Measurements from ENCODE around the gene RNF144B.
A peak's percentile ranks its signal among the peaks of the same experiment; 100 is the strongest.
"Not testable (repeated sequence)": the region's sequence is repeated elsewhere in the genome, so short reads cannot be mapped to it uniquely, and the experiment has no call there.

The RNF144B gene

DNA sequence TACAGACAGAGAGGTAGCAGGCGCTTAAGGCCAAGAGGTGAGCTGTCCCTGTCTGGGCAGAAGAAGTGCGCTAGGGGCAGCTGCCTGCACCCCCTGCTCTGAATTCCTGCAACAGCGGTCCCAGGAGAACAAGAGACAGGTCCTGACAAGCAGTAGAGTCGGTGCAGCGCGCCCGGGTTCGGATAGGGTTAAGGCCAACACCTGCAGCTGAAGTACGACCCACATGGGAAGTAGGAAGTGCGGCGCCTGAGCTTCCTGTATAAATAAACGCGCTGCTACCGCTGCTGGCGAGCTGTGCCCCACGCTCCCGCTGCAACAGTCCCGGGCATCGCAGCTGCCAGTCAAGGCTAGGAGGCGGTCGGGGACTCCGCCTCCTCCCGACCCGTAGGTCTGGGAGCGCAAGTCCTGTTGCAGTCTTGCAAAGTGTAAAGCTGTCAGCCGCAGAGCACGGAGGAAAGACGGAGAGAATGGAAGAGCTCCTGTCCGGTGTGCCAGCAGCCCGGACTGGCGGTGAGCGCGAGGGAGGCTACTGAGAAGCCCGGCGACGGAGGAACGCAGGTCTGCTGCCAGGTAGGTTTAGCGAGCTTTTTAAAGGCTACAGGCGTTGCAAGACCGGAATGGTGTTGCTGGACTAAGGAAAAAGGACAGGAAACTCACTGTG lies at the start of gene RNF144B:
Gene RNF144B (plus strand): TSS at position 290 of the 661 bp plus-strand sequence. CDS start 12,185 bp downstream, outside the sequence.
- peak; percentile 25 for DNase-seq

DNA sequence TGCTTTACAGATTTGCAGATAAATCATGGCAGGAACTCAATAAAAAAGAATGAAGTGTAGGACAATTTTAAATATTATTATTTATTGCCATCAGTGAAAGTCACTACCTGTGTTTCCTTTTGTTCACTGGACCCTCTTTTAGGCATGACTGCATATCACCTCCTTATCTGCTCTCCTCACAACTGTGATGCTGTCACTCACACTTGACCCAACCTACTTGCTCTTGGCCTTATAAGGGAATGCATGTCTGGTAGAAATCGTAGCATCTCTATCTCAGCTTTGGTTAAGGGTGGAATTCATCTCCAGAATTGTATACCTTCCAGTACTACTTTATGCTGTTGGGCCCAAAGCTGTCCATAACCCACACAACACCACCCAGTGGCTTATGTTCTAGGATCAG lies 47.6 kb upstream of the RNF144B start:
- no peak for DNase-seq

- DNase-seq, result no peak
These were observed 46.2 kb upstream of the RNF144B start for GRCh38 chr6:18340781-18341551.

DNA sequence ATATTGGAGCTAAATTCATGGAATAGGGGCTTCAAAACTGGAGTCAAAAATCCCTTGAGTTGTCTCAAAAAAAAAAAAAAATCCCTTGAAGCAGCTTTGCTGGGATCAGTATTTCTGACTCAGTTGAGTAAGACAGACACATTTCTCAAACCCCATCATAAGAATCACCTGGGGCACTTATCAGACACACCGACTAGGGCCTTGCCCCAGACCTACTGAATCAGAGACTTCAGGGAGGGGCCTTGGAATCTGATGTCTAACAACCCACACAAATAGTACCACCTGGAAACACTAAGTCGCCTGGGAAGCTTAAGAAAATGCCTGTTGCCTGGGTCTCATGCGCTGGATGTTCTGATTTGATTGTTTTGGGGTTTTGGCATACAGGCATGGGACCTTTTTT lies 44.9 kb upstream of the RNF144B start:
- no peak for DNase-seq

- DNase-seq, result no peak
These were observed 43.4 kb upstream of the RNF144B start for GRCh38 chr6:18343741-18344140.

- peak; percentile 27 for DNase-seq
These were observed 40.1 kb upstream of the RNF144B start for GRCh38 chr6:18347021-18347577.

- no peak for DNase-seq
These were observed 39.3 kb upstream of the RNF144B start for GRCh38 chr6:18347866-18348265.

GRCh38 chr6:18349386-18349785 lies 37.8 kb upstream of the RNF144B start:
- no peak for DNase-seq

- no peak for DNase-seq
These were observed 36.9 kb upstream of the RNF144B start for GRCh38 chr6:18350271-18350670.

- DNase-seq, result no peak
These were observed 36.4 kb upstream of the RNF144B start for GRCh38 chr6:18350712-18351111.

DNA sequence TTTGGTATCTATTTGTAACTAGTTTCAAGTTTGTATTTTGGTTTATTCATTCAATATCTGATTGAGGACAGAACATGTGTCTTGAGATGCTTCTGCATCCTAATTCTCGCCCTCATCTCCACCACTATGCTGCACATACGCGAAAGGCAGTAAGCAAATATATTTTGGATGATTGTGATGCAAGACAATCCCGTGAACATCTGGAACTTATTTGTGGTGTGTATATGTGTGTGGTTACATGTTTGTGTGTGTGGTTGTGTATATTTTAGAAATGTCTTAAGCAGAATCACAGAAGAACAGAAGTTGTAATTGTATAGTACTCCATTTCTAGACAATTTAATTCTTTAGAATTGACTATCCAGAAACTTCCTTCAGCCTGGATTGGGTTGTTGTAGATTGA lies 35.1 kb upstream of the RNF144B start:
- DNase-seq, result no peak

DNA sequence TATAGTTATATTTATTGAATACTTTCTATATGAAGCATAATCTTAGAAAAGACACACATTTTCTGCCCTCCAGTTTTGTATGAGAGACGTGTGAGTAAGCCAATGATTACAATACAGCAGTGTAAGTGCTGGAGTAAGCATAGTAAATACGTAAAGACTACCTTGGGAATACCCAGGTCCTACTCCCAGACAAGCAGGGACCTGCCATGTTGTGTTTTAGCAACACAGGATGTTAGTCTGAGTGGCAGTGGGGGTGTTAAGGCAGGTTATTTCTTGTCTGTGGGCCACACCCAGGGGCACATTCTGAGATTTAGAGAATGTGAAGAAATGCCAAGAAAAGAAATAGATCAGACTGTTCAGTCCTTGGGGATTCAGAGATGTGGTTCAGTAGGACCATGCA lies 34.3 kb upstream of the RNF144B start:
- no peak for DNase-seq

DNA sequence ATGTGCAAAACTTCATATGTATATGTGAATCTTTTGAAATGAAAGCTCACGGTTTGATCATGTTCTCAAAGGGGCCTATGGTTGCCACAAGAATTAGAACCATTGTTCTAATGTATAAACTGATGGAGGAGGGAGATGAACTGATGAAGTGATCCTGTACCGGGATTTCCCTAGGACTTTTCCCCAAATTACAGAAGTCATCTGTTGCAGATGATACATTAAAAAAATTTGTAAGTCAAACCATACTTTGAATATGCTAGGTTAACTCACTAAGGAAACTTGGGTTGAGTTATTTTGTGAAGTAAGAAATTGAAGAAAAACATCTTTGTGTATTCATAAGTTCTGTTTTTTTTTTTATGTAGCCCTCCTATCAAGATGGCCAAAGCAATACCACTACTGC lies 33.9 kb upstream of the RNF144B start:
- DNase-seq, result no peak

DNA sequence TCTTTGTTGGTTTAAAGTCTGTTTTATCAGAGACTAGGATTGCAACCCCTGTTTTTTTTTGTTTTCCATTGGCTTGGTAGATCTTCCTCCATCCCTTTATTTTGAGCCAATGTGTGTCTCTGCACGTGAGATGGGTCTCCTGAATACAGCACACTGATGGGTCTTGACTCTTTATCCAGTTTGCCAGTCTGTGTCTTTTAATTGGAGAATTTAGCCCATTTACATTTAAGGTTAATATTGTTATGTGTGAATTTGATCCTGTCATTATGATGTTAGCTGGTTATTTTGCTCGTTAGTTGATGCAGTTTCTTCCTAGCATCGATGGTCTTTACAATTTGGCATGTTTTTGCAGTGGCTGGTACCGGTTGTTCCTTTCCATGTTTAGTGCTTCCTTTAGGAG lies 29.6 kb upstream of the RNF144B start:
- not testable (repeated sequence) for DNase-seq

GRCh38 chr6:18359237-18359885 lies 27.8 kb upstream of the RNF144B start:
- DNase-seq, result no peak

- DNase-seq, result no peak
These were observed 27.0 kb upstream of the RNF144B start for GRCh38 chr6:18360188-18360587.

DNA sequence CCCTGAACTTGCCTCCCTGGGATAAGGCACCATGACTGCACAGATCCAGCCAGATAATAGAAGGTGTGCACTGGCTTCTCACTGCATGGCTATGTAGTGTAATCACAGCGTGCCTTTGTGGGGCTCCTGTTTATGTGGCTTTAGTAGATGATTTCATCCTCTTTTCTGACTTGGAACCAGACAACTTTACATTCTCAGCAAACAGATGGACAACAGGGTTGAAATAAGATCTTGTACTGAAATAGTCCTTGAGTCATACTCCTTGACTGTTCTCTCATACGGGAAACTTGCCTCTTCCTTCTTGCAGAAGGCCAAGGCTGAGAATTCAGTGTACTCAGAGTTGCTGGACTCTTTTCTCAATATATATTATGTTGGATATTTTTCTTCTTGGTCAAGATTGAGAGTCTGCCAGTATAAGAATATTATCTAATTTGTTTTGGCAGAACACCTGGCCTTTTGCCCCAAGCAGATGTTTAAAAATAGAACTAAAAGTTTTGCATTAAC lies 25.0 kb upstream of the RNF144B start:
- DNase-seq, result no peak

- DNase-seq, result no peak
These were observed 23.4 kb upstream of the RNF144B start for GRCh38 chr6:18363746-18364145.

- not testable (repeated sequence) for DNase-seq
These were observed 22.6 kb upstream of the RNF144B start for GRCh38 chr6:18364561-18364960.

DNA sequence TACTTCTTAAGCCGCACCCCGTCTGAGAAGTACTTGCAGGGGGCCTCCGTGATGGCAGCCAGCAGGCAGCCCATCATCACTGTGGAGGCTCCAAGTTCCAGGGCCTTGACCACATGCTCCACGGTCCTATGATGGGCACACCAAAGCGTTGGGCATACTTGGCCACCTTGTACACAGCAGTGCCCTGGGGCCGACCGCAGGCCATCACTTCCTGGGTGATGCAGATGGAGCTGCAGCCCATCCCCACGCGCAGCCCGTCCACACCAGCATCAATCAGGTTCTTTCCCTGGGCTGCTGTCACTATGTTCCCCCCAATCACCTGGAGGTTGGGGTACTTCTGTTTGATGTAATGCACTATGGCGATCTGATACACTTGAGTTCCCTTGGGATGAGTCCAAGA lies 19.8 kb upstream of the RNF144B start:
- DNase-seq, result no peak

GRCh38 chr6:18368277-18369105 lies 18.7 kb upstream of the RNF144B start:
- no peak for DNase-seq

- DNase-seq, result no peak
These were observed 16.1 kb upstream of the RNF144B start for GRCh38 chr6:18371010-18371409.

DNA sequence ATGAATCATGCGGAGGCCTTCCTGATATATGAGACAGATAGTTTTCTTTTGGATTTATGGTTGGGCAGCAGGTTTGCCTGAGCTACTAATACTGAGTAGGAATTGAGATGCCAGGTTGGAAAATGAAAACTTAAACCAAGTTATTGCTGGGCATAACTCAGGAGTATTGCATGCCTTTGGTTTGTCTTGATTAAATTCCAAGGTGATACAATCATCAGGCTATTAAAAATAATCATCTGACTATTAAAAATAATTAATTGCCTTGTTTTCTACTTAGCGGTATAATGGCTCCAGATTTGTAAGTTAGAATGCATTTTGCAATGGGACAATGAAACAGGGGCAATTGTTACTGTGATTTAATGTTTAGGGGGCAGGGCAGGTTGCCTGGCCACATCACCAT lies 15.5 kb upstream of the RNF144B start:
- no peak for DNase-seq
